Endothelial cell of umbilical vein (primary cell): ENCODE data around the gene TNIP1. TPM values are rescaled to one million over a fixed set of nuclear protein-coding genes. Genes with fewer than 3 reads are reported as not detected.

Experiments
- BruUV-seq: library from RNA; stranded (reverse); fragments of 400-500 nt; replicated peaks from 2 replicates; lab custom pipeline; 2021; lab: Mats Ljungman, UMichigan
- CTCF ChIA-PET: fragments of 300-600, 350-600 bp; sonication (Branson Sonifier 250); formaldehyde crosslinking; loops from one replicate; lab custom pipeline; 2021; ENCODE audit warnings: antibody characterized with exemption, inconsistent platforms; lab: Charles Lee
- POLR2A ChIA-PET: fragments of 300-600, 350-600 bp; sonication (Branson Sonifier 250); formaldehyde crosslinking; loops from one replicate; lab custom pipeline; 2021; ENCODE audit warnings: antibody characterized with exemption, inconsistent platforms; lab: Charles Lee
- DNase-seq: peaks from one replicate; pipeline ENCODE4 v3.0.0-alpha.2; 2011; ENCODE audit warnings: low read depth, low spot score
- FAIRE-seq: peaks from 2 replicates; lab custom pipeline; 2011; peaks lifted over from hg19 to GRCh38; lab: Jason Lieb, UNC
- H2AFZ ChIP-seq: 2 replicates; pipeline ENCODE4 v1.6.0; 2012; ENCODE audit warnings: low read depth, low read length, control low read depth, inconsistent platforms
- H3K27ac ChIP-seq: 2 replicates; pipeline ENCODE4 v1.5.1; 2011; ENCODE audit warnings: low read depth, mild to moderate bottlenecking, control low read depth, low read length, moderate library complexity; ENCODE audit not compliant: insufficient read depth
- H3K27me3 ChIP-seq, 2 experiments: 2 replicates each; pipeline versions ENCODE4 v1.6.0 to v1.6.1; 2011; ENCODE audit warnings: low read length in 2 of 2, mixed read lengths in 1 of 2; ENCODE audit not compliant: control insufficient read depth in 2 of 2, insufficient read depth in 2 of 2
- H3K36me3 ChIP-seq, 2 experiments: 2 replicates in 1 of 2; 3 replicates in 1 of 2; pipeline ENCODE4 v1.5.1; 2011; ENCODE audit warnings: low read length in 2 of 2, mild to moderate bottlenecking in 1 of 2, moderate library complexity in 1 of 2; ENCODE audit not compliant: control insufficient read depth in 2 of 2, insufficient read depth in 2 of 2; ENCODE audit errors: extremely low read depth in 1 of 2
- H3K4me1 ChIP-seq: 3 replicates; pipeline ENCODE4 v1.5.1; 2011; ENCODE audit warnings: mild to moderate bottlenecking, low read length; ENCODE audit not compliant: control insufficient read depth, insufficient read depth; ENCODE audit errors: extremely low read depth
- H3K4me2 ChIP-seq: 2 replicates; pipeline ENCODE4 v1.6.1; 2011; ENCODE audit warnings: low read length, control low read depth, mixed read lengths; ENCODE audit not compliant: insufficient read depth
- H3K4me3 ChIP-seq, 3 experiments: fragments of 200-600 bp in 1 of 3; sonication (generic), shearing (Covaris generic) in 1 of 3; replicated peaks in 1 of 3; 2 replicates each; pipeline ENCODE4 v1.5.1; 2011 to 2016; ENCODE audit warnings: control low read depth in 3 of 3, low read length in 3 of 3, mild to moderate bottlenecking in 2 of 3, inconsistent platforms in 1 of 3, low read depth in 1 of 3, moderate library complexity in 1 of 3; ENCODE audit not compliant: insufficient read depth in 1 of 3
- H3K79me2 ChIP-seq: 2 replicates; pipeline ENCODE4 v1.6.0; 2012; ENCODE audit warnings: low read length, inconsistent platforms; ENCODE audit not compliant: control insufficient read depth, insufficient read depth
- H3K9ac ChIP-seq: replicated peaks from 2 replicates; pipeline ENCODE3; 2011; ENCODE audit warnings: low read length, control low read depth; ENCODE audit not compliant: insufficient read depth; ENCODE audit errors: extremely low read depth
- H3K9me1 ChIP-seq: replicated peaks from 3 replicates; pipeline ENCODE4 v1.6.0; 2011; ENCODE audit warnings: mild to moderate bottlenecking, low read length; ENCODE audit not compliant: control insufficient read depth, insufficient read depth; ENCODE audit errors: extremely low read depth
- H3K9me3 ChIP-seq: replicated peaks from 2 replicates; pipeline ENCODE4 v1.5.1; 2012; ENCODE audit warnings: low read length, inconsistent platforms; ENCODE audit not compliant: control insufficient read depth, insufficient read depth
- H4K20me1 ChIP-seq: replicated peaks from 2 replicates; pipeline ENCODE3; 2011; ENCODE audit warnings: mild to moderate bottlenecking, low read length; ENCODE audit not compliant: control insufficient read depth, insufficient read depth; ENCODE audit errors: extremely low read depth
- CTCF ChIP-seq, 2 donors: IDR thresholded peaks; 1 replicate in 1 of 2; 2 replicates in 1 of 2; pipeline ENCODE4 v1.5.1; 2011; ENCODE audit warnings: low read length in 2 of 2, mild to moderate bottlenecking in 2 of 2, moderate library complexity in 2 of 2, control low read depth in 1 of 2, inconsistent platforms in 1 of 2, low read depth in 1 of 2; ENCODE audit not compliant: insufficient read depth in 1 of 2; ENCODE audit errors: extremely low read depth in 1 of 2
- EZH2 ChIP-seq: IDR thresholded peaks from 2 replicates; pipeline ENCODE4 v1.6.1; 2012; ENCODE audit warnings: borderline replicate concordance, low read depth, mild to moderate bottlenecking, moderate library complexity, low read length, inconsistent platforms; ENCODE audit not compliant: severe bottlenecking
- FOS ChIP-seq: IDR thresholded peaks from 2 replicates; pipeline ENCODE4 v1.6.1; 2011; ENCODE audit warnings: mild to moderate bottlenecking, low read length, moderate library complexity, borderline replicate concordance; ENCODE audit not compliant: insufficient read depth
- GATA2 ChIP-seq: IDR thresholded peaks from 2 replicates; pipeline ENCODE4 v1.7.0; 2011; ENCODE audit warnings: low read depth, mild to moderate bottlenecking, moderate library complexity, mixed read lengths, low read length; ENCODE audit not compliant: insufficient read length, insufficient read depth
- JUN ChIP-seq: IDR thresholded peaks from 2 replicates; pipeline ENCODE4 v1.6.1; 2011; ENCODE audit warnings: borderline replicate concordance, low read depth; ENCODE audit not compliant: insufficient read length, insufficient read depth
- MAX ChIP-seq: IDR thresholded peaks from 2 replicates; pipeline ENCODE4 v1.6.1; 2011; ENCODE audit not compliant: insufficient read depth, insufficient read length
- MYC ChIP-seq: IDR thresholded peaks from one replicate; pipeline ENCODE4 v1.6.1; 2011; ENCODE audit warnings: mild to moderate bottlenecking, low read depth, low read length
- POLR2A ChIP-seq: IDR thresholded peaks from 2 replicates; pipeline ENCODE4 v1.6.1; 2012; ENCODE audit warnings: low read depth, mild to moderate bottlenecking, control low read depth, low read length
- POLR2AphosphoS5 ChIP-seq: IDR thresholded peaks from 2 replicates; pipeline ENCODE4 v1.6.1; 2012; ENCODE audit warnings: low read depth, mild to moderate bottlenecking, control low read depth, low read length, moderate library complexity; ENCODE audit not compliant: insufficient read depth
- dilution Hi-C: fragments of 300-500 bp; cut with MboI; formaldehyde crosslinking; loops from one replicate; pipeline ENCODE4 v1.15.0; 2019; ENCODE audit warnings: low sequenced_read_pairs; ENCODE audit not compliant: extremely low pct_ligation_motif_present
- intact Hi-C: fragments of 100-400 bp; cut with micrococcal nuclease; formaldehyde crosslinking; loops from one replicate; pipeline ENCODE4 v1.10.0; 2022
- polyA plus RNA-seq, 4 experiments: library from polyadenylated mRNA; depleted of rRNA in 3 of 4; stranded (reverse) in 3 of 4; unstranded in 1 of 4; fragments of >200 nt; gene quantifications; 2 replicates each; pipeline versions ENCODE4 v1.2.1 to v1.2.3, GENCODE V29; 2011 to 2012; ENCODE audit warnings: missing spikeins in 1 of 4
- total RNA-seq: library from RNA; stranded (reverse); gene quantifications from 2 replicates; pipeline ENCODE4 v1.2.3, GENCODE V29; 2021

TNIP1 gene
- total and polyA plus RNA-seq, 2 donors (not counting 3 experiments of a cell fraction or from before 2014, with no cell fraction given), result 43.0 to 96.8 TPM

- H3K27ac ChIP-seq, result no peak overlapping the region
- CTCF ChIA-PET, result interaction anchor here (0.9 to 2.3 kb wide), 3 partner anchors 19 to 48 kb away, joined by 3 to 11 read pairs (median 5); no protein-coding TSS in a partner anchor
- H4K20me1 ChIP-seq, result no peaks in the 10 kb centered on the region
- no peaks in the 10 kb centered on the region for H3K9me1 ChIP-seq
- H3K9ac ChIP-seq, result no peak overlapping the region
- no peak overlapping the region for H3K4me2 ChIP-seq
- H3K36me3 ChIP-seq, result no peaks in the 10 kb centered on the region
- BruUV-seq, result no TSS peak
- POLR2A ChIA-PET, result no interaction called here
- H3K79me2 ChIP-seq, result no peaks in the 10 kb centered on the region
- FAIRE-seq, result no peak
- no peaks in the 10 kb centered on the region for H3K9me3 ChIP-seq
- peaks cover 35% of the 10 kb centered on the region for H3K4me1 ChIP-seq
- no peak overlapping the region for H3K4me3 ChIP-seq
- intact Hi-C loops (loop anchor here (5.0 kb wide), 1 partner anchor 44 kb away; no protein-coding TSS in a partner anchor), dilution Hi-C loops (no loop called here)
- TF ChIP-seq FOS, result no peak
- no peak for TF ChIP-seq MAX
- no peak for TF ChIP-seq CTCF (IDR thresholded peaks at IDR 0.05; ENCODE audit: extremely low read depth in 1 of 2, insufficient read depth in 1 of 2, low read depth in 1 of 2, low read length in 2 of 2)
- no peak for TF ChIP-seq POLR2AphosphoS5
- no peak for TF ChIP-seq POLR2A
- no peak for TF ChIP-seq MYC
- TF ChIP-seq GATA2, result no peak
- no peak for TF ChIP-seq EZH2
- TF ChIP-seq JUN, result no peak
- no peak for DNase-seq
- no peak overlapping the region for H2AFZ ChIP-seq
- no peaks in the 10 kb centered on the region for H3K27me3 ChIP-seq
Observed at GRCh38 chr5:151096001-151096373, 15.2 kb upstream of the TNIP1 start.
